GM11168 (cell line): ENCODE results near the gene KCTD19.

Source experiments
- in situ Hi-C: fragments of 300-500 bp; cut with MboI; formaldehyde crosslinking; loops from one replicate; pipeline ENCODE4 v1.12.0; 2022; ENCODE audit warnings: low sequenced_read_pairs; ENCODE audit not compliant: unreplicated experiment

Gene KCTD19

GRCh38 chr16:67264866-67265265 lies 61.7 kb downstream of the KCTD19 start:
- in situ Hi-C loops: no loop called here

DNA sequence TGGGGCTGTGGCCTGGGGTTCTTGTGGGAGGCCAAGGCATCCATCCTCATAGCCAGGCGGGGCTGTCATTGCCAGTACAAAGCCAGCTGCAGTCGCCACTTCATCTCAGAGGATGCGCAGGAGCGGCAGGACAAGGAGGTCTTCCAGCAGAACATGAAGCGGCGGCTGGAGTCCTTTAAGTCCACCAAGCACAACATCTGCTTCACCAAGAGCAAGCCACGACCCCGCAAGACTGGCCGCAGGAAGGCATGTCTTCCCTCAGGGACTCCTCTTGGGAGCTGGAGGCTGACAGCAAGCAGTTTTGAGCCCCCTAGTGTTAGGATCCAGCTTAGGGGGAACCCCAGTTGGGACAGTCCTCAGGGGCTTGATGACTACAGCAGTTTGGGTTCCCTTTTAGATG lies 62.3 kb downstream of the KCTD19 start:
- in situ Hi-C loops: no loop called here

DNA sequence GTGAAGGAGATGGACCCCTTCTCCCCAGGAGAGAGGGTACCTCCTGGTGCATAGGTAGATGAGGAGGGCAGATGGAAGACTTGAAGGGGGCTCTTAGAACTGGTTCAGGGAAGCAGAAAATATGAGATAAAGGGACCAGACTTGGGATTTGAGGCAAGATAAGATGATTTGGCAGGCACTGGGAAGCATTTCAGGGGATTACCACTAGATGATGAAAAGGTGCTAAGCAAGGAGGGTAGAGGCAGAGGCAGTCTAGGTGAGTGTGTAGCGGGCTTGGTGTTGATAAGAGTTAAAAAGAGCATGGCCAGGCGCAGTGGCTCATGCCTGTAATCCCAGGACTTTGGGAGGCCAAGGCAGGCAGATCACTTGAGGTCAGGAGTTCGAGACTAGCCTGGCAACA lies 63.3 kb downstream of the KCTD19 start:
- in situ Hi-C loops: no loop called here

DNA sequence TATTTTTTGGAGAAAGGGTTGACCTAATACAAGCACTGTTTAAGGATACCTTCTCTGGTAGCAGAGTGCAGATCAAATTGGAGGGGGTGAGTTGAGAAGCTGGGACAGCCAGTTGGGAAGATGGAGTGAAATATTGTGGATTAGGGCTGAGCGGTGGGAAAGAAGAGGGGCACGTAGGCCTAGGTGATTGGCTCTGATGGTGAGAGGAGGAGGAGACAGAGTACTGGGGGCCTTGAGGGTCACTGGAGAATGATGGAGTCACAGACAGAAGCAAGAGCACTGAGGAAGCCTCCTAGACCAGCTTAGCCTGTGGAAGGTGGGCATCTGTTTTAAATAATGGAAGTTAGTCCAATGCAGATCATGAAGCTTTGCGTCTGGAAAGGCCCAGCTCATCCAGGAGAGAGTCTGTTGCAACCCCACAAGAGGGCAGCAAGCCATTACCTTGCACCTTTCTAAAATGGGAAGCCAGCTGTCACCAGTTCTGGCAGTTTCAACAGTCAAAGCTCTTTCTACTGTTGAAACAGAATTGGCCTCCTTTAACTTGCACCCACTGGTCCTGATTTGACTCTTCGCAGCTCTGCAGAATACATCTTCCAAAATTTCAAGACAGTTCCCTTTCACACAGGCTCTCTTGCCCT lies 66.0 kb downstream of the KCTD19 start:
- in situ Hi-C loops: no loop called here

GRCh38 chr16:67259705-67260104 lies 66.8 kb downstream of the KCTD19 start:
- in situ Hi-C loops: loop anchor here (10.0 kb wide), 1 partner anchor 145 kb away; no protein-coding TSS in a partner anchor

GRCh38 chr16:67258161-67258835 lies 68.2 kb downstream of the KCTD19 start:
- in situ Hi-C loops: loop anchor here (10.0 kb wide), 1 partner anchor 147 kb away; no protein-coding TSS in a partner anchor

GRCh38 chr16:67257486-67258160 lies 68.9 kb downstream of the KCTD19 start:
- in situ Hi-C loops: loop anchor here (10.0 kb wide), 1 partner anchor 147 kb away; no protein-coding TSS in a partner anchor

GRCh38 chr16:67256701-67257230 lies 69.8 kb downstream of the KCTD19 start:
- in situ Hi-C loops: loop anchor here (10.0 kb wide), 1 partner anchor 148 kb away; no protein-coding TSS in a partner anchor

- in situ Hi-C loops: loop anchor here (10.0 kb wide), 1 partner anchor 149 kb away; no protein-coding TSS in a partner anchor
Measured at GRCh38 chr16:67255553-67256221, 70.9 kb downstream of the KCTD19 start.

DNA sequence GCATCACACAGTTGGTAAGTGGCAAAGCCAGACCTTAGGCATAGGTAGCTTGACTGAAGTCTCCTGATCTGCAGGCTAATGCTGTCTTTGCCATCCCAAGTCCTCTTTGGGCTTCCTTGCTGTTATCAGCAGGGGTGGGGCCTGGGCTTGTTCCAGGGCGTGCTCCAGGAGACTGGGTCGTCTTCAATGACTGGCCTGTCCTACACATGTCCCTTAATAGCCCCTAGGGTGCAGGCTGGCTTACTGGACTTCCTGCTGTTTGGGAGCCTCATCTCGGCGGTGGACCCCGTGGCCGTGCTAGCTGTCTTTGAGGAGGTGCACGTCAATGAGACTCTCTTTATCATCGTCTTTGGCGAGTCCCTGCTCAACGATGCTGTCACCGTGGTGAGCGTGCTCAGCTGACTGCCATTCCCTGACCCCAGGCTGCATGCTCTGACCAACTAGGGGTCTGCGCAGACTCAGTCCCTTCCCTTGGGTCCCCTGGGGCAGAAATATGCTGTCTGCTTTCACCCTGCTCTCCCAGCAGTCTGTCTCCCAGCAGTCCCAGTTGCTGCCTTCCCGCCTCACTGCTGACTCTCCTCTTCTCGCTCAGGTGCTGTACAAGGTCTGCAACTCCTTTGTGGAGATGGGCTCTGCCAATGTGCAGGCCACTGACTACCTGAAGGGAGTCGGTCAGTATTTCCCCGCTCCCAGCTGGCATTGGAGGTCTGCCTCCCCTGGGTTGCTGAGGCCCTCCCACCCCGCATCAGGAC lies 71.6 kb downstream of the KCTD19 start:
- in situ Hi-C loops: loop anchor here (10.0 kb wide), 1 partner anchor 150 kb away; no protein-coding TSS in a partner anchor

GRCh38 chr16:67252609-67253497 lies 73.7 kb downstream of the KCTD19 start:
- in situ Hi-C loops: loop anchor here (10.0 kb wide), 1 partner anchor 152 kb away; no protein-coding TSS in a partner anchor

DNA sequence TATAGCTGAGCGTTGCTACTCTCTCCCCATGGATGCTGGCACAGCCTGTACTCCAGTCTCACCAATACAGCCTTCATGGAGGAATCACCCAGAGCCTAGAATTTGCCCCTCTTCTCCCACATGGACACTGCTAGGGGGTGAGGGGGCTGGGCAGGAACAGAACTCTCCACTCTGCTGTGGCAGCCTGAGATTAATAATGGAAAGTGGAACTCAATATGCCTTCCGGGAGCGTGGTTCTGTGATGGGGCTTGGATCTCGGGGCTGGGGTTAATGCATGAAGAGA lies 76.6 kb downstream of the KCTD19 start:
- in situ Hi-C loops: loop anchor here (10.0 kb wide), 1 partner anchor 155 kb away; no protein-coding TSS in a partner anchor

GRCh38 chr16:67249178-67250044 lies 77.1 kb downstream of the KCTD19 start:
- in situ Hi-C loops: loop anchor here (10.0 kb wide), 1 partner anchor 155 kb away; no protein-coding TSS in a partner anchor

GRCh38 chr16:67248401-67249177 lies 78.0 kb downstream of the KCTD19 start, which contains the start of gene SLC9A5:
TSS of gene SLC9A5 (plus strand) at chr16:67248979. CDS start at chr16:67249015, 36 bp downstream.
- in situ Hi-C loops: no loop called here

- in situ Hi-C loops: no loop called here
Measured at GRCh38 chr16:67248073-67248400, 78.5 kb downstream of the KCTD19 start.

DNA sequence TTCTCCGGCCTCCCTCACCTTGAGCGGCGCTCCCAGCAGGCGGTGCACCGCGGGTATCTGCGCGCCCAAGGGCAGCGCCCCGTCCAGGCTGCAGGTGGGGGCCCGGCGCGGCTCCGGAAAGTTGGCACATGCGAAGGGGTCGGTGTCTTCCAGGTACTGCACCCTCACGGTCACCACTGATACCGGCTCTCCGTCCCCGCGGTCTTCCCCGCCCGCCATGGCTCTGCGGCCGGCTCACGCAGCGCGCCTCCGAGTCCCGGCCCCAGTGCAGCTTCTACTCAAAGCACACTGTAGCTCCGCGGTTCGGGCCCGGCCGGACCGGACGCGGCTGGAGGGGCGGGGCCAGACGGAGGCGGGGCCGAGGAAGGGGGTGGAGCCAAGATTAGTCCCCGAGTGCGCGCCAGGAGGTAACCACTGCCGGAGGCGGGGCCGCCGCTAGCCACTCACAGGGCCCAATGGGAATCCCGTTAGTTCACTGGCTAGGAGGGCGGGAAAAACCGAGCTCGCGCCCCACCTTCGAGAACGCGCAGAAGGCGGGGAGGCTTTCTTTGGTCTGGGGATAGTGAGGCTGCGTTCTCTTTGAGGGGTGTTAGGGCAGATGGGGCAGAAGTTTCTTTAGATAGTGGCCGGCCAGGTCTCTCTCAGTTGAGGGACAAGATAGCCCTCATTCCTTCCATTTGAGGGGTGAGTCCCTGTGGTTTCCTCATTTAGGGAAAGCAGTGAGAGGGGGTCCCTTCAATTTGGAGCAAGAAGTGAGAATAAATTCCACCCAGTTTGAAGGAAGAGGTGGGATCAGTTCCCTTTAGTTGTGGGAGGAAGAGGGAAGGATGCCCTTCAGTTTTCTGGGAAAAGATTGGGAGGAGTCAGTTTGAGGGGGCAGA lies 79.1 kb downstream of the KCTD19 start, which contains the start of gene FHOD1:
TSS of gene FHOD1 (minus strand) at position 290 of the 881 bp plus-strand sequence. CDS start at position 219, 71 bp downstream.
- in situ Hi-C loops: no loop called here
